ENCODE results near the gene RIOK2.

The RIOK2 gene

GRCh38 chr5:97143704-97144103, 39.3 kb downstream of the RIOK2 start:
- no peak for TF ChIP-seq CTCF (IDR thresholded peaks at IDR 0.05)

- peak; percentile 69 for TF ChIP-seq CTCF (IDR thresholded peaks at IDR 0.05)
These were observed 40.4 kb downstream of the RIOK2 start, which contains the start of gene LIX1 for GRCh38 chr5:97142521-97143254. Gene LIX1 (minus strand): TSS chr5:97142611. CDS start chr5:97142576, 35 bp downstream.

- TF ChIP-seq CTCF (IDR thresholded peaks at IDR 0.05): no peak
These were observed 41.5 kb downstream of the RIOK2 start for GRCh38 chr5:97141539-97141938.

- TF ChIP-seq CTCF (IDR thresholded peaks at IDR 0.05): no peak
These were observed 42.0 kb downstream of the RIOK2 start for GRCh38 chr5:97141031-97141430.

- no peak for TF ChIP-seq CTCF (IDR thresholded peaks at IDR 0.05)
These were observed 46.6 kb downstream of the RIOK2 start for GRCh38 chr5:97136475-97136874.

- no peak for TF ChIP-seq CTCF (IDR thresholded peaks at IDR 0.05)
These were observed 47.2 kb downstream of the RIOK2 start for GRCh38 chr5:97135868-97136267.

- TF ChIP-seq CTCF (IDR thresholded peaks at IDR 0.05): no peak
These were observed 48.4 kb downstream of the RIOK2 start for GRCh38 chr5:97134634-97135033.

- no peak for TF ChIP-seq CTCF (IDR thresholded peaks at IDR 0.05)
These were observed 49.9 kb downstream of the RIOK2 start for GRCh38 chr5:97133101-97133500.

Measured in LNCAP (cell line).